Kidney (tissue), 14 donors: Measurements from ENCODE around the gene ZNF555. TPM values are rescaled to one million over a fixed set of nuclear protein-coding genes. Genes with fewer than 3 reads are reported as not detected.

Experiments used
- DNase-seq, 5 donors: peaks; one replicate each; pipeline ENCODE4 v3.0.0-alpha.2; 2013 to 2020
- FAIRE-seq: peaks from 2 replicates; lab custom pipeline; 2012; peaks lifted over from hg19 to GRCh38; lab: Jason Lieb, UNC
- H3K27ac ChIP-seq, 2 donors: one replicate each; pipeline ENCODE4 v1.7.0; 2013; ENCODE audit warnings: low read depth in 2 of 2, low read length in 2 of 2, inconsistent platforms in 1 of 2
- H3K27me3 ChIP-seq: one replicate; pipeline ENCODE4 v1.7.1; 2013; ENCODE audit warnings: low read length, inconsistent platforms; ENCODE audit not compliant: control insufficient read depth, insufficient read depth
- H3K36me3 ChIP-seq, 3 donors: one replicate each; pipeline versions ENCODE4 v1.7.0 to v1.7.1; 2013; ENCODE audit warnings: low read length in 3 of 3, control low read depth in 1 of 3, inconsistent platforms in 1 of 3; ENCODE audit not compliant: insufficient read depth in 3 of 3, control insufficient read depth in 2 of 3
- H3K4me1 ChIP-seq, 3 donors: one replicate each; pipeline versions ENCODE4 v1.7.0 to v1.7.1; 2013; ENCODE audit warnings: low read length in 3 of 3, inconsistent platforms in 1 of 3, low read depth in 1 of 3; ENCODE audit not compliant: control insufficient read depth in 2 of 3, insufficient read depth in 2 of 3
- H3K4me3 ChIP-seq, 3 donors: one replicate each; pipeline versions ENCODE4 v1.7.0 to v1.8.1; 2013; ENCODE audit warnings: low read length in 3 of 3, control low read depth in 1 of 3, inconsistent platforms in 1 of 3
- H3K9ac ChIP-seq, 3 donors: one replicate each; pipeline versions ENCODE4 v1.7.0 to v1.7.1; 2013; ENCODE audit warnings: low read length in 3 of 3, control low read depth in 1 of 3, inconsistent platforms in 1 of 3
- H3K9me3 ChIP-seq, 3 donors: one replicate each; pipeline versions ENCODE4 v1.7.0 to v1.7.1; 2013; ENCODE audit warnings: low read length in 3 of 3, control low read depth in 1 of 3, inconsistent platforms in 1 of 3; ENCODE audit not compliant: control insufficient read depth in 2 of 3, insufficient read depth in 1 of 3
- CTCF ChIP-seq: IDR thresholded peaks from 3 replicates; pipeline ENCODE4 v1.5.1; 2012; ENCODE audit warnings: mild to moderate bottlenecking, moderate library complexity, borderline replicate concordance; ENCODE audit not compliant: insufficient read depth; ENCODE audit errors: extremely low read depth
- intact Hi-C: fragments of 100-400 bp; cut with DNase I; formaldehyde crosslinking; loops from one replicate; pipeline ENCODE4 v1.11.1; 2022
- polyA plus RNA-seq: library from polyadenylated mRNA; stranded (reverse); fragments of 350-450 nt; fragmentation: Illumina TruSeq; extraction: RNeasy Lipid Tissue Mini Kit (QIAGEN cat#74804); gene quantifications from one replicate; pipeline ENCODE4 v1.2.3, GENCODE V29; 2014; ENCODE audit warnings: low read depth, low replicate concordance; ENCODE audit not compliant: insufficient read depth
- total RNA-seq: library from RNA; stranded (reverse); fragmentation: NEBNext Ultra II Directional; extraction: Animal tissue kit (Norgen Biotek cat#: 25700); gene quantifications from one replicate; pipeline ENCODE4 v1.2.1, GENCODE V29; 2021
- donor health status: control.
- donor health status: control.
- donor health status: control.
- donor health status: control.
- donor health status: control.
- donor health status: DM: yes; HTN: yes; CAD: no.
- donor health status: Normal renal cell carcinoma (clear cell type).

The ZNF555 gene
- total and polyA plus RNA-seq, 2 donors from 2014 or later, result 3.9 to 9.8 TPM

DNA sequence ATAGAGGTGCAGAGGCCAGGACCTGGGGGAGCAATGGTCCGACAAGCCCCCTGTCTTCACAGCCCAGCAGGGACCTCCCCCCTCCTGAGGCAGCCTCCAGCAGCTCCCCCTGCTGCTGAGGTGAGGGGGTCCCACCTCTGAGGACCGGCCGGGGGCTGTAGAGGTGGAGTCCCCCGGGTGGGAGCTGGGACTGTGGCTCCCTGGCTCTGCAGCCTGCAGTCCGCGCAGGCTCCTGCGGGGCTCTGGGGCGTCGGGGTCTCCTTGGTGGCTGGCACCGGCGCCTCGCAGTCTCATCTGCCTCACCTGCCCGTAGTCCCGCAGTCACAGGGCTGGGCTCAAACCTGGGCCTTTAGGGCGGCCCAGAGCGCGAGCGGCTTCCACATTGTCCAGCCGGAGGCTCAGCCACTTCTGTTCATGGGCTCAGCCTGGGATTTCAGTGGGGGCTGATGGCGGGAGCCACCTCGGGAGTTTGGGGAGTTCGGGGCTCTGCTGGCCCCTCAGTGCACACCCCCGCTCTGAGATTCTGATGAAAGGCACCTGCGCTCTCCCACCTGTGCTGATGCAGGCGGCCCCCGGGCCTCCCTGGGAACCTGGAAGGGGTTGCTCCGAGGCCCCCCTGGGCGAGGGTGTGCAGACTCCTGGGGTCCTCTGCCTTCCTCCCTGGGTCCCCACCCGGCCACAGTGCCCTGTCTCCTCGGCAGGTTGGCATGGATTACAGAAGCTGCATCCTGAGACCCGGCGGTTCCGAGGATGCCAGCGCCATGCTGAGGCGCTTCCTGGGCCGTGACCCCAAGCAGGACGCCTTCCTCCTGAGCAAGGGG lies 28.7 kb upstream of the ZNF555 start:
- TF ChIP-seq CTCF, result no peak
- peaks cover 0 to 5% (median 0%) of the 10 kb centered on the region in 3 donors for H3K36me3 ChIP-seq
- no peak overlapping the region for H3K9ac ChIP-seq
- intact Hi-C loops, result no loop called here
- H3K9me3 ChIP-seq, result no peaks in the 10 kb centered on the region
- H3K4me3 ChIP-seq, result no peak overlapping the region
- no peaks in the 10 kb centered on the region for H3K4me1 ChIP-seq
- FAIRE-seq, result no peak
- H3K27ac ChIP-seq, result no peak overlapping the region
- DNase-seq, result peak in 1 of 5 donors; percentile 57
- H3K27me3 ChIP-seq, result no peaks in the 10 kb centered on the region

- Histone ChIP-seq H3K9me3 (no peaks in the 10 kb centered on the region), H3K4me1 (no peaks in the 10 kb centered on the region), H3K9ac (no peak overlapping the region), H3K36me3 (peaks cover 0 to 5% (median 0%) of the 10 kb centered on the region in 3 donors), H3K4me3 (no peak overlapping the region), H3K27me3 (no peaks in the 10 kb centered on the region), H3K27ac (no peak overlapping the region)
- no peak for TF ChIP-seq CTCF
- intact Hi-C loops, result no loop called here
- no peak for FAIRE-seq
- DNase-seq, result peak in 1 of 5 donors; percentile 65
Measured at GRCh38 chr19:2813235-2814160, 27.8 kb upstream of the ZNF555 start.

- H3K36me3 ChIP-seq, result peaks cover 0 to 2% (median 0%) of the 10 kb centered on the region in 3 donors
- no peak for TF ChIP-seq CTCF
- H3K27ac ChIP-seq, result no peak overlapping the region
- H3K9me3 ChIP-seq, result no peaks in the 10 kb centered on the region
- H3K4me3 ChIP-seq, result no peak overlapping the region
- no peaks in the 10 kb centered on the region for H3K27me3 ChIP-seq
- FAIRE-seq, result no peak
- DNase-seq, result peak in 1 of 5 donors; percentile 43
- no peak overlapping the region for H3K9ac ChIP-seq
- H3K4me1 ChIP-seq, result no peaks in the 10 kb centered on the region
- intact Hi-C loops, result no loop called here
Measured at GRCh38 chr19:2814426-2814825, 26.8 kb upstream of the ZNF555 start.
